A549 treated with AZD9567 at 1 μM for 4 hours (cell line): ENCODE measurements around the gene LRRC47. TPM values are rescaled to one million over a fixed set of nuclear protein-coding genes. Genes with fewer than 3 reads are reported as not detected.

ENCODE experiments used
- total RNA-seq: library from RNA; stranded (reverse); fragments of 200-300 nt; extraction: Qiagen RNA extraction; gene quantifications from 5 replicates; pipeline ENCODE4 v1.2.3, GENCODE V29; 2022; ENCODE audit not compliant: insufficient read depth

LRRC47 gene
- 24.4 to 35.7 TPM (median 34.6 TPM) in 5 replicates for total RNA-seq

DNA sequence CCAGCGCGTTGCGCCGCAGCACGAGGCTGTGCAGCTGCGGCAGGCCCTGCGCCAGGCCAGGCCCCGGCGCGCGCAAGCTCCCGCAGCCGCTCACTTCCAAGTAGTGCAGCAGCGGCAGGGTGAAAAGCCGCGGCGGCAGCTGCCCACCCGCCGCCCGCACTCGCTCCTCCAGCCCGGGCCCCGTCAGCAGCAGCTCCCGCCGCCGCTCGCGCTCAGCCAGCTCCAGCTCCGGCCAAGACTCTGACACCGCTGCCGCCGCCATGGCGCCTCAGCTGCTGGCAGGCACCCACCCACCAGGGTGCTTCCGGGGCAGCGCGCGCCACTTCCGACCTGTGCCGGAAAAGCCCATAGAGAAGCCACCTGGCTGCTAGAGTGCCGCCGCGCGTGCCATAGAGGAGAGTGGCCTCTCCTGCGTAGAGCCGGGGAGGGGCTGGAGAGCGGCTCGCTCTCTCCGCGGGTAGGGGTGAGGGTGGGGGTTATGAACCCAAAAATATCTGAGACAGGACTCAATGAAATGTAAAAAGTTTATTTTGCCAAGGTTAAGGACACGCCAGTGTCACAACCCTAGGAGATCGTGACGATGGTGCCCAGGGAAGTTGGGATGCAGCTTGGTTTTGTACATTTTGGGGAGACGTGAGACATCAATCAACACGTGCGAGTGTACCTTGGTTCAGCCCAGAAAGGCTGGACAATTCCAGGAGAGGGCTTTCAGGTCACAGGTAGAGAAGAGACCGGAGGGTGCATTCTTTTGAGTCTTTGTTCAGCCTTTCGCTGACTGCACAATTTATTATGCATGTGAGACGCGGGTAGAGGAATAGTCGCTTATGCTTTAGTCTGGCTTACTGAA is at the start of gene LRRC47:
TSS of gene LRRC47 (minus strand) at position 284 of the 847 bp plus-strand sequence. CDS start at position 262, 22 bp downstream.

DNA sequence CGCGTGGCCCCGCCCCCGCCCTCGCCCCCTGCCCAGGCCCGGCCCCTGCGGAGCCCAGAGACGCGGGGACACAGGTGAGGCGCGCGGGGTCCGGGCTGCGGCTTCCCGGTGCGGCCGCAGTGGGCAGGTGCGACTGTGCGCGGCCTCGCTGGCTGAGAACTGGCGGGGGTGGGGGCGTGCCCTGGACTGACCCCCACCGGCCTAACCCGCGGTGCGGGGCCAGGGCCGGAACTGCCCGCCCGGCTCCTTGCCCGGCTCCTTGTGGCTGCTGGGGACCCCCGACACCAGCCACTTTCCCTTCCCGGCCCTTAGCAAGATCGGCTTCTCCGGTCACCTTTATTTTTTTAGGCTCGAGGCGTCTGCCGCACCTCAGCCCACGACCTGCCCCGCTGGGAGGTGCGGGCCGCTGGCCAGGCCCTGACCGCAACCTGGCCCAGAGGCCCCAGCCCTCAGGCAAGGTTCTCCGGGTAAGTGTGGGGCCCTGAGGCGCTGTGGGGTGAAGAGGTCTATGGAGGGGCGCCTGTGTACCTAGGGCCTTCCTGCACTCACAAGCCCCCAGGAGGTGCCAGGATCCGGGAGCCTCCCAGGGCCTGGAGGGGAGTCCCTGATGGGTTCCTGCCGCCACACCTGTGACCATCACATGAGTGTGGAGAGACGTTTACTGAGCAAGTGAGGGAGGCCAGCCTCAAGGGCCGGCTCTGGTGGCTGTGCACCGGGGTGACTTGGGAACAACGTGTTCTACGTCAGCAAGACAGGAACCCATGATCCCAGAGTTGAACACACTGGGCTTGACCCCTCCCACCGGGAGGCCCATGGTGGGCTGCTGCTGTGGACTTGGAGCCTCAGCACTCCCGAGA is 23.4 kb downstream of the LRRC47 start, which contains the start of gene SMIM1:
TSS of gene SMIM1 (plus strand) at position 35 of the 857 bp plus-strand sequence. CDS start 2,625 bp downstream, outside the sequence.

DNA sequence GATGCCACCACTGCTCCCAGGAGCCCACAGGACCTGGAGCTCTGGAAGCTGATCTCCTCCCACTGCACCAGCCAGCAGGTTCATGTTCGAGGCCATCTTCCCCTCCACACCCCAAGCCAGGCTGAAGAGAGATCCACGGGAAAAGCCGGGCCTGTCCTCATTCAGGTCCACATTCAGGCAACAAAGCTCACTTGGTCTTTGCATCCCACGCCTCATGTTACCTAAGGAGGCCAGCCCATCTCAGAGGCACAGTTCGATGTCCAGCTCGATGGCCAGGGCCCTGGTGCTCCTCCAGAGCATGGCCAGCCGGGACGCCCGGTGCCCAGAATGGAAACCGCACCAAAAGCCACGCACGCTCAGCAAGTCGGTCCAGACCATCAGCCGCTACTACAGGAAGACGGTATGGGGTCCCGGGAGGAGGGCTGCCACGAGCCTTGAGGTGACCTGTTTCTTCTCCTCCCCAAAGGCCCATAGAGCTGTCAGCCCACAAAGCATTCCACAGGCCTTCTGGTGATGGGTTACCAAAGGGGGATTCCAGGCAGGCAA is 43.8 kb downstream of the LRRC47 start, which contains the start of gene CCDC27:
TSS of gene CCDC27 (plus strand) at position 51 of the 546 bp plus-strand sequence. CDS start at position 83, 32 bp downstream.

Other genes starting within 250 kb of the LRRC47 start
- gene MEGF6, start 185.0 kb downstream of the LRRC47 start, total RNA-seq, result 6.3 to 12.9 TPM (median 10.4 TPM) in 5 replicates
- gene TPRG1L, start 171.5 kb downstream of the LRRC47 start, total RNA-seq, result 28.1 to 31.3 TPM (median 29.8 TPM) in 5 replicates
- 16.5 to 21.6 TPM (median 19.5 TPM) in 5 replicates for gene WRAP73, start 146.4 kb downstream of the LRRC47 start, total RNA-seq
- 0.47 to 2.7 TPM (median 0.61 TPM) in 5 replicates for gene TP73, start 144.0 kb downstream of the LRRC47 start, total RNA-seq
- gene CCDC27, start 44.0 kb downstream of the LRRC47 start, total RNA-seq, result not detected in 5 replicates
- gene SMIM1, start 23.7 kb downstream of the LRRC47 start, total RNA-seq, result 1.0 to 2.2 TPM (median 1.5 TPM) in 4 of 5 replicates, not detected in the other
- gene CEP104, start 60.7 kb upstream of the LRRC47 start, total RNA-seq, result 17.0 to 22.1 TPM (median 19.8 TPM) in 5 replicates
- 1.8 to 4.1 TPM (median 2.8 TPM) in 5 replicates for gene DFFB, start 61.0 kb upstream of the LRRC47 start, total RNA-seq
- 23.8 to 26.7 TPM (median 25.6 TPM) in 5 replicates for gene C1orf174, start 103.8 kb upstream of the LRRC47 start, total RNA-seq